ENCODE measurements around the gene GPRIN3.
"Not testable (repeated sequence)": the region's sequence is repeated elsewhere in the genome, so short reads cannot be mapped to it uniquely, and the experiment has no call there.

The GPRIN3 gene

DNA sequence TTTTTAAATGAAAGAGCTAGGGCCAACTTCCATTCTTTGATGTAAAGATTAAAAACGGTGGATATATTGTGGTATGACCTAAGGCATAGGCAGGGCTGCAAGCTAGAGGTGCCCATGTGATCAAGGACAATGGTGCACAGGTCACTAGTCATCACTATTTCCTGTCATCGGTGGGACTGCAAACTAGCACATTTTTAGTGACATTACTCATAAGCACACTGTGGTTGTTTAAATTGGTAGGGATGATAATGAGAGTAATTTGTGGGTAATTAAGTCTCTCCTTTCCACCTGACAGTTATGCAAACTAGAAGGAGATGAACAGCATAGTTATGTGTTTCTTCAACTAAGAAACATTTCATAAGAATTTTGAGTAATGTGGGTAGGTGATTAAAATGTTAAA, 85.4 kb downstream of the GPRIN3 start:
- H3K4me3 ChIP-seq (ENCODE audit: low read depth, low read length), result no peak overlapping the region

DNA sequence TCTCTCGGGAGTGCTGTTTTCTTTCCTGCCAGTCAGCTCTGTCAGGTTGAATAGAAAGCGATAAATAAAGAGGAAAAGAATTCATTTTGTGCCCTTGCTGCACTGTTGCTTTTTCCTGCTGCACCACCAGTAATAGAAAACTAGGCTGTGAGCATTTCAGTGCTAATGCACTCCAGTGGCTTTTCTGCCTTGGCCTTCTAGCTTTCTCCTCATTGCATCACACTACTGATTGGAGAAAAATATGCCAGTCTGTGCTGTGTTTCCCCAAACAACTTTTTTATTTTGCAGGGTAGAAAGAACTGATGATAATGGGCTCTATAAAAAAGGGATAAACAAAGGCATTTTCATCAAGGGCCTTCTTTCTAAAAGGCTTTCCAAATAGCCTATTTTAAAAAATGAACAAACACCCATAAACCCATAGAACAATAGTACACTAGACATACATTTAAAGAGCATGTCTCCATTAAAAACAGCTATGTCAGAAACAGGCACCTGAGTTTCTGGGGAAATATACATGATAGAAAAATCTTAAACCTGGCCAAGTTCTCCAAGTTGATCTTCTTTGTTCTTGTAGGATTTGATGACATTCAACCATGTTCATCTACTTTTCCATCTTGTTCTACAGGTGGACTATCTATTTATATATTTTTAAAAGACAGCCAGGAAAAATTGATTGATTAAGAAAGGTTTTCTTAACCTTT, 86.3 kb downstream of the GPRIN3 start:
- no peak overlapping the region for H3K4me3 ChIP-seq (ENCODE audit: low read depth, low read length)

DNA sequence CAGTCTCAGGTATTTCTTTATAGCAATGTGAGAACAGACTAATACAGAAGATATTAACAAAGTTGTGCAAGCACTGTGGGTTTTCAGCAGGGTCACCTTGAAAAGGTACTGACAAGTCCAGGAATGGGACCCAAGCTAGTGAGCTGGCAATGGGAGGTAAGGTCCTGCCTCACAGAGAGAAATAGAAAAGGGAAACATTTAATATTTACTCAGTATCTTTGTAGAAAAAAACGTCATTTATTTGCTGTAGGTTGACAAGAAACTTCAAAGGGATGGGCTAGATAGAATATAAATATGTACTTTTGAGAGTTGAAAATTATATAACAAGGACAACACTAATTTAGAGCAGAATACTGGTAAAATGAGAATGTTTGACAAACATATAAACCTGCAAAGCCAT, 89.0 kb downstream of the GPRIN3 start:
- H3K4me3 ChIP-seq (ENCODE audit: low read depth, low read length), result no peak overlapping the region

DNA sequence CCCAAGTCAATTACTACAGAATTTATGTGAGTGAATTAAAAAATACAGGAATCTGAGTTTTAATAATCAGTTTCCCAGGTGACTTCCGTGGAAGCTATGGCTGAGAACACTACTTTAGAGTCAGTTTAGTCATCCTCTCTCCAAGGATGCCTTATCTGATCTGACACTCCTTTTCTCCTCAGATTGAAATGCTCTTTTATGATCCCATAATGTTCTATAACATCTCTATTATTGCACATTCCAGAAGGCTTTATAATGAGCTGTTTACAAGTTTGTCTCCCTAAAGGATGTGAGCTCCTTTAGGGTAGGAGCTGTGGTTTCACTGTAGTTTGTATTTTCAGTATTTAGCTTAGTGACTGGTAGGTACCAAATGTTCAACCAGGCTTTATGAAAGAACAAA, 90.0 kb downstream of the GPRIN3 start:
- no peak overlapping the region for H3K4me3 ChIP-seq (ENCODE audit: low read depth, low read length)

DNA sequence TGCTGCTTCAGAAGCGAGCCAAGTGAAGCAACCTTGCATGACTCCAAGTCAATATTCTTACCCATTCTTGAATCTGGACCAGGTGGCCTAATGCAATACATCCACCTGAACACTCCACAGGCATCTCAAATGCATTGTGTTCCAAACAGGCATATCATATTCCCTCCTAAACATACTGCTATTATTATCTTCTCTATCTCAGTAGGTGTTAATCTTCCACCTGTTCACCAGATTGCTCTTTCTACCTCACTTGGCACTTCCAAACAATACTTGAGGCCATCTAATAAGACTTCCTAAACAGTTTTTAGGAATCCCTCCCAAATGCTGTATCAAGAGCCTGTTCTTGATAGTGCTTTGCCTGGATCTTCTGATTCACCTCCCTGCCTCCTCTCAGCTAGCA, 90.7 kb downstream of the GPRIN3 start:
- no peak overlapping the region for H3K4me3 ChIP-seq (ENCODE audit: low read depth, low read length)

DNA sequence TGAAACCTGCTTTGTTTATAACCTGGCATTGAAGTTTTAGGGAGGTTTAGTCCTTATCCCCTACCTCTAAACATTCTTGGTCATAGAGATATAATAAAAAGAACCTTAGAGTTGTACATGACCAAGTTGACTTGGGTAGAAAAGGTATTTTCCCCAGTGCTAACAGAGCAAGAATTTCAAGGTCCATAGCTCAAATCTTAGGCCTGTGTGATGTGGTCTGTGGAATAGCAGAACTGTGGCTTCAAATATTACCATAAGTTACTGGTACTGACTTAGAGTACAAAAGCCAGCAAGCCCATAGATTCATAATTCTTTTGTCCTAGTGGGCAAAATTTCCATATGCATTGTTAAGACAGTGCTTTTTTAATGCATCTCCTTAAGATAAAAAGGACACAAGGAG, 91.2 kb downstream of the GPRIN3 start:
- H3K4me3 ChIP-seq (ENCODE audit: low read depth, low read length), result no peak overlapping the region

DNA sequence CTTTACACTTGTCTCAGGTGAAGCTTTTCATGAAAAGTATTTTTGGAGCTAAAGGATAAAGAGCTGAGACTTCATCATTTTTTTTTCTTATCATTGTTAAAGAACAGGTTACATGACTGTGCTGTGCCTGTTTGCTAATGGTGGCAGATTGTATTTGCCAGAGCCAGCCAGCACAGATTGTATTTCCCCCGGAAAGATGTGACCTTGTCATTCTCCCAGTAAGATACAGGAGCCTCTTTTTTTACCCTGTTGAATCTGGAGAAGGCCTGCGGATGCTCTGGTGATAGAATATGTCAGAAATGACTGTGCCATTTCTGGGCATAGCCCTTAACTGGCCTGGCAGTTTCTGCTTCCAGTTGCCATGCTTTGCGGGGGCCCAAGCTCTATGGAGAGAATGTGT, 91.9 kb downstream of the GPRIN3 start:
- no peak overlapping the region for H3K4me3 ChIP-seq (ENCODE audit: low read depth, low read length)

DNA sequence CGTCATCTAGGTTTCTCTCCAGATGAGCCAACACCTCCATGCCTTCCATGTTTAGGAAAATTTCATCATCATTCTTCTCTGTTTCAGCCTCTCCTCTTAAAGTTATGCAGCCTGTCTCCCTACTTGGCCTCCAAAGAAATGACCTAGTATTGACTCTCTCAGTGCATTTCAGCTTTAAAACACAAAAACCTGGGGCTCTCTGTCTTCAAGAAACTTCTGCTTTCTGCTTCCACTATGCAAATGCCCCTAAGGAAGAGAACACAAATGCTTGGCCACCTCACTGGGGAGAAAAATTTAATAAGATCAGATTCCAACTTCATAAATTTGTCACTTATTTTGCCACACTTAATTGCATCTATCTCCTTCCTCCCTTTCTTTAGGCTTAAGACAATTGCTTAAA, 93.3 kb downstream of the GPRIN3 start:
- no peak overlapping the region for H3K4me3 ChIP-seq (ENCODE audit: low read depth, low read length)

DNA sequence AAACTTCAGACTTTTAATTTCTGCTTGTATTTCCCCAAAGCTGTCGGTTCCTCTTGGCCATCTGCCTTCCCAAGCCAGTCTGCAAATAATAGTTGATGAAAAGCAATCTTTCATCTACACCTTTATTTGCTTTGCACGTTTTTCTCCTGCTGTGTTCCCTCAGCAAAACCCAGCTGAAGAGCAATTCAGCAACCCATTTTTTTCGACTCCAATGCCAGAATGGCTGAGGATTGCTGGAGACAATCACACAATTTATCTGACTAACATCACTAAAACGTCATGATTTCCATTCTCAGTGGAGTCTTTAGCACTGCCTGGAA, 94.3 kb downstream of the GPRIN3 start:
- H3K4me3 ChIP-seq (ENCODE audit: low read depth, low read length), result no peak overlapping the region

DNA sequence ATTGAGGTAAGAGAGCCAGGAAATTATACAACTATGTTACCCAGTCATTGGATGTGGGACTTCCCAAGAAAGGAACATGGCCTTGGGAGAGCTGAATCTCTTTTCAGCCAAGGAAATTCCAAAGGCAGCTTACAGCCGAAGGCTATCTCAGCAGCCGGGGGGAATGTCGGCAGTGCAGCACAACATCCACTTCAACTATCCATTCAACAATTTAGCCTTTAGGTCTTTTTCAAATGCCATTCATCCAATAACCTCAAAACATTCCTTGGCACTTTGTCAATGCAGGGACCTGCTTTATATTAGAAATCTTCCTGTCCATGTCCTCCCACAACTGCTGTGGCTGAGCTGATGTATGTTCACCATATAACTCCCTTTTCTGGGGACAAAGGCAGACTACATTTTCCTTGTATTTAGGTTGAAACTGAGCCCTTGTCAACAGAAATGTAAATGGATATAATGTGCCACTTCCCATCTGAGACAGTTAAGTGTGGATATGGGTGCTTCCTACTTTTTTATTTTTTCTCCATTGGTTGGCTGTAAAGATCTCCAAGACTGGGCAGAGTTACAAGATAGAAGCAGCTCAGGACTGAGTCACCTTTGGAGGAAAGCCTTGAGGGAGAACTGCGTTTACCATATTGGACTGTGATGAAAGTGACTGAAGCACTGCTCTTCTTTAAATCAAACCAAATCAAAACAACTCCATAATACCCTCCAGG, 94.8 kb downstream of the GPRIN3 start:
- no peak overlapping the region for H3K4me3 ChIP-seq (ENCODE audit: low read depth, low read length)

DNA sequence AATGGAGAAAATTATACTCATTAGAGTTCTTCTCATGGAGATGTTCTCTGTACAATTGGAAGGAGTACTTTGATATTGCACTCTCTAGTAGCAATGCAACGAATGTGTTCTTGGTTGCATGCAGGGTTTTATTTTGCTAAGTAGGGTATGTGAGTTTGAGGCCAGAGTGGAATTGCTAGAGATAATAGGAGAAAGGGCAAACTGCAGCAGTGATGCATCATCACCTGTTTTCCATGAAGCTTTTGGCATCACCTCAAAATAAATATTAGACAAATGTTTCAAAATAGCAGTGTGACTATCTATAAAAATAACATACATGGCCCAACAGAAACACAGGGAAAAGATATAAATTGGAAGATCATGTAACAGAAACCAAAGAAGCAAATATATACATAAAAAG, 103.0 kb downstream of the GPRIN3 start:
- no peak overlapping the region for H3K4me3 ChIP-seq (ENCODE audit: low read depth, low read length)

DNA sequence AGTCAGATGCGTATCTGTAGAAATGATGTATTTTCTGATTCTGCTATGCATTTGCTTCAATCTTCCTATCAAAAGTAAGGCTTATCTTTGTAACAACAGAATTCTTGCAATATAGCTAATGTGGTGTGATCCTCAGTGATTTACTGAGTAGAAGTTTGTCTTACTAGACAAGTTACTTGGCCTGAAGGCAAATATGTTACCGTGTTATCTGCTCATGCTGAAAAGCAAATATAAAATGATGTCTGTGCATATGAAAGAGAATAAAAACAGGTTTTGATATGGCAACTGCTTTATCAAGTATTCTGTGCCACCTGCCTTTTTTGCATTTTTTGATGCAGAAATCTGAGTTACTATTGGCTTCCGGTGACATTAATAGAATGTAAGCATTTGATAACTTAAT, 103.7 kb downstream of the GPRIN3 start:
- H3K4me3 ChIP-seq (ENCODE audit: low read depth, low read length), result no peak overlapping the region

DNA sequence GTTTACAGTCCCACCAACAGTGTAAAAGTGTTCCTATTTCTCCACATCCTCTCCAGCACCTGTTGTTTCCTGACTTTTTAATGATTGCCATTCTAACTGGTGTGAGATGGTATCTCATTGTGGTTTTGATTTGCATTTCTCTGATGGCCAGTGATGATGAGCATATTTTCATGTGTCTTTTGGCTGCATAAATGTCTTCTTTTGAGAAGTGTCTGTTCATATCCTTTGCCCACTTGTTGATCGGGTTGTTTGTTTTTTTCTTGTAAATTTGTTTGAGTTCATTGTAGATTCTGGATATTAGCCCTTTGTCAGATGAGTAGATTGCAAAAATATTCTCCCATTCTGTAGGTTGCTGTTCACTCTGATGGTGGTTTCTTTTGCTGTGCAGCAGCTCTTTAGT, 108.2 kb downstream of the GPRIN3 start:
- H3K4me3 ChIP-seq (ENCODE audit: low read depth, low read length), result not testable (repeated sequence)

DNA sequence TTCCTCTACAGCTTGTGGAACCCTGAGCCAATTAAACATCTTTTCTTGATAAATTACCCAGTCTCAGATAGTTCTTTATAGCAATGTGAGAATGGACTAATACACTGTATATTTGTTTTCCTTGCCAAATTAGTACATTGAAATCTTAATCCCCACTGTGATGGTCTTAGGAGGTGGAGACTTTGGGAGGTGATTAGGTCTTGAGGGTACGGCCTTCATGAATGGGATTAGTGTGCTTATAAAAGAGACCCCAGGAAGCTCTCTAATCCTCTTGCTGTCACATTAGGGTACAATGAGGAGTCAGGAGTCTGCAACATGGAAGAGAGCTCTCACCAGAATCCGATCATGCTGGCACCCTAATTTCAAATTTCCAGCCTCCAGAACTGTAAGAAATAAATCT, 109.7 kb downstream of the GPRIN3 start:
- no peak overlapping the region for H3K4me3 ChIP-seq (ENCODE audit: low read depth, low read length)

DNA sequence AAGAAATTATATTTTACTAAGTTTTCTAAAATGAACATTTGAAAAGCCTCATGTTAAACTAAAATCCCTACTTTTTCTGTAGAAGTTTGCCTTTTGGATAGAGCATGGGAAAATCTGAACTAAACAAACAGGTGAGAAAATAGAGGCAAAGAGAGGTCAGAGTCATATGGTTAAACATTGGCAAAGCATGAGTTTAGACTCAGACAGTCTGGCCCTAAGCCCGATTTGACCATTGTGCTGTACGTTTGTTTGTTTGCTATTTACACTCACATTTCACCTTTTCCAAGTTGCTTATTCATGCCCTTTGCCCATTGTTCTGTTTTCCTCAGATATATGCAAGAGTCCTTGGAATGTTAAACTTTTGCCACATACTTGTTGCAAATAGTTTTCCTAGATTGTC, 110.9 kb downstream of the GPRIN3 start:
- H3K4me3 ChIP-seq (ENCODE audit: low read depth, low read length), result no peak overlapping the region

DNA sequence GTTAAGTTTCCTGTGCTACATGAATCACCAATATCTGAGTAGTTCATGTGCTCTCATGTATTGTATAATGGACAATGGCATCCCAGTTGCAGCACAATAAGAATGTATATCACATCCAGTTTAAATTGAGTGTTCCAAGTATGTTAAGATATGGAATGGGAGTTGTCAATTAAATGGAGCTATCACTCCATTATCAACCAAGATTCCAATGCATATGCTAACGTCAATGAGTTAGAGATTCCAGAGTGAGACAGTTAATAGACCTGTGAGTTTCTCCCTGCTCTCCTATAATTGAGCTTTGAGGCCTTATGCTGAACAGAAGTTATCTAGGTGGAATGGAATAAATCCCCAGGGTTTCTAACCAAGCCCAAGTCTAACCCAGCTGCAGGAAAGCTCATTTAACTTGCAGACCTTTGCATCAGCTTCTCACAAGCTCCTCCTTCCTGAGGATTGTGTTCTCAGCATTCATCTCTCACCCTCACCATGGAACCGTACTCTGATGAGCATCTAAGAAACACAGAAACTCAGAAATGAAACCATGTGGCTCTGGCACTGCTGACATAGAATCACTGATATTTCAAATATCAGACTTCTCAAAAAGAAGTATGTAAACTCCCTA, 111.4 kb downstream of the GPRIN3 start:
- H3K4me3 ChIP-seq (ENCODE audit: low read depth, low read length), result no peak overlapping the region

DNA sequence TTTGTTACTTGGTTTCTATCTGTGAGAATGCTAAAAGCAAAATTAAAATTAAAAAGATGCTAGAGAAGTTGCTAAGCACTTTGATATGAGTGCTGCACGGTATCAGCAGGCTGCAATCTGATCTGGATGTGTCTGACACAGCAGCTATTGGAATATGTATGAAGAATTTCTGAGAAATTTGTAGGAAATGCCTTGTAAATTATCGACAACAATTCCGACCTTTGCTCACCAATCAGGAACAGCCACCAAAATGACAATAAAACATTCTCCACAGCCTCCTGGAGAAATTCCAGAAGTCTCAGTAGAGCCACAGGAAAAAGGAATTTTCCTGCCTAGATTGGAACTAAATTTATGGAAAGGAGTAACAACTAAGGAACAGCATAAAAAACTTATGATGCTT, 113.8 kb downstream of the GPRIN3 start:
- H3K4me3 ChIP-seq (ENCODE audit: low read depth, low read length), result no peak overlapping the region

Measured in iPS-11a (cell line).